Gastroesophageal sphincter (tissue), 3 donors: ENCODE results near the gene MCC.

Experiments used
- POLR2A ChIP-seq, 2 donors: fragments of 450-650 bp; IDR thresholded peaks; one replicate each; pipeline ENCODE4 v1.6.1; 2017; ENCODE audit warnings: antibody characterized with exemption in 2 of 2, mild to moderate bottlenecking in 2 of 2, moderate library complexity in 1 of 2
- TF ChIP-seq, protein P1 (sequence below), 4 experiments: fragments of 200-600 bp in 2 of 4; fragments of 450-650 bp in 2 of 4; sonication (generic) in 1 of 4; IDR thresholded peaks; one replicate each; pipeline ENCODE4 v1.5.1; 2017 to 2019; ENCODE audit warnings: antibody characterized with exemption in 4 of 4, mild to moderate bottlenecking in 2 of 4, moderate library complexity in 2 of 4

DNA sequence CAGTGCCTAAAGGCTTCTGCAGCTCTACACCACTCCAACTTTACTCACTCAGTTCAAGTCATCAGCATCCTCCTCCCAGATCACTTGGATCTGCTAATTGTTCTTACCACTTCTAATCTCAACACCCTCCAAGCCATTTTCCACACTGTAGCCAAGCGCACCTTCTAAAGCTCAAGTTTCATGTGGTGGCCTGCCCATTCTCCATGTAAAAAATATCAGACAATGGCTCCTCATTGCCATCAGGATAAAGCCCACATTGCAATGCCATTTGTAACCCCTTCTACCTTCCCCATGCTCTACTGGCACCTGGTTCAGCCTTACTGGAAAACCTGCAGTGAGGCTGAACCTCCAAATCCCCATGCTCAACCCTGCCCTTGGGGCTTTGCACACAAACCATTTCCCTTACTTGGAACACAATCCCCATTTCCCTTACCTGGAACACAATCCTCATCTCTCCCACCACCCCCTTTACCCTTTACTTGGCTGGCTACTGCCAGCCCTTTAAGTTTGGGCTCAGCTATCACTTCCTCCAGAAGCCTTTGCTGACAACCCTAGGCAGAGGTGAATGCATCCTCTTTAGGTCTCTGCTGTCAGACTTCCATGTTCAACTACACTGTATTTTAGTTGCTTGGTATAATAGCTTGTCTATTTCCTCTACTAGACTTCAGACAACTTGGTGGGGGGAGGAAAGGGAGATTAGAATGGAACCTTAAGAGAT is 273.5 kb downstream of the MCC start:
- TF ChIP-seq POLR2A (IDR thresholded peaks at IDR 0.05), result no peak
- TF ChIP-seq, protein P1, sequence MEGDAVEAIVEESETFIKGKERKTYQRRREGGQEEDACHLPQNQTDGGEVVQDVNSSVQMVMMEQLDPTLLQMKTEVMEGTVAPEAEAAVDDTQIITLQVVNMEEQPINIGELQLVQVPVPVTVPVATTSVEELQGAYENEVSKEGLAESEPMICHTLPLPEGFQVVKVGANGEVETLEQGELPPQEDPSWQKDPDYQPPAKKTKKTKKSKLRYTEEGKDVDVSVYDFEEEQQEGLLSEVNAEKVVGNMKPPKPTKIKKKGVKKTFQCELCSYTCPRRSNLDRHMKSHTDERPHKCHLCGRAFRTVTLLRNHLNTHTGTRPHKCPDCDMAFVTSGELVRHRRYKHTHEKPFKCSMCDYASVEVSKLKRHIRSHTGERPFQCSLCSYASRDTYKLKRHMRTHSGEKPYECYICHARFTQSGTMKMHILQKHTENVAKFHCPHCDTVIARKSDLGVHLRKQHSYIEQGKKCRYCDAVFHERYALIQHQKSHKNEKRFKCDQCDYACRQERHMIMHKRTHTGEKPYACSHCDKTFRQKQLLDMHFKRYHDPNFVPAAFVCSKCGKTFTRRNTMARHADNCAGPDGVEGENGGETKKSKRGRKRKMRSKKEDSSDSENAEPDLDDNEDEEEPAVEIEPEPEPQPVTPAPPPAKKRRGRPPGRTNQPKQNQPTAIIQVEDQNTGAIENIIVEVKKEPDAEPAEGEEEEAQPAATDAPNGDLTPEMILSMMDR (IDR thresholded peaks at IDR 0.05), result no peak
